NCI-H2081 (cell line): ENCODE data around the gene KIF27.
"Not testable (repeated sequence)": the region's sequence is repeated elsewhere in the genome, so short reads cannot be mapped to it uniquely, and the experiment has no call there.

Experiments used
- DNase-seq, 2 experiments: peaks; one replicate each; lab custom pipeline; 2025; lab: John Stamatoyannopoulos, UW

Gene KIF27

GRCh38 chr9:83933790-83934189, 12.6 kb upstream of the KIF27 start:
- DNase-seq = no peak

- DNase-seq = no peak
Measured at GRCh38 chr9:83932851-83933250, 11.6 kb upstream of the KIF27 start.

- no peak for DNase-seq
Measured at GRCh38 chr9:83932011-83932410, 10.8 kb upstream of the KIF27 start.

GRCh38 chr9:83930881-83931280, 9.6 kb upstream of the KIF27 start:
- no peak for DNase-seq

GRCh38 chr9:83927591-83927990, 6.4 kb upstream of the KIF27 start:
- DNase-seq = no peak

- DNase-seq = peak in 1 of 2 experiments; percentile 78
Measured at GRCh38 chr9:83920469-83920926, 734 bp downstream of the KIF27 start.

- no peak for DNase-seq
Measured at GRCh38 chr9:83919111-83919510, 2.1 kb downstream of the KIF27 start.

GRCh38 chr9:83912194-83912593, 9.0 kb downstream of the KIF27 start:
- peak in 1 of 2 experiments; percentile 19 for DNase-seq

GRCh38 chr9:83906144-83906543, 15.1 kb downstream of the KIF27 start:
- DNase-seq = no peak

- not testable (repeated sequence) for DNase-seq
Measured at GRCh38 chr9:83900615-83901014, 20.6 kb downstream of the KIF27 start.

GRCh38 chr9:83894301-83894700, 26.9 kb downstream of the KIF27 start:
- not testable (repeated sequence) for DNase-seq

- DNase-seq = not testable (repeated sequence)
Measured at GRCh38 chr9:83886498-83886897, 34.7 kb downstream of the KIF27 start.

GRCh38 chr9:83885559-83886240, 35.5 kb downstream of the KIF27 start:
- not testable (repeated sequence) for DNase-seq

- not testable (repeated sequence) for DNase-seq
Measured at GRCh38 chr9:83881687-83882408, 39.4 kb downstream of the KIF27 start.

GRCh38 chr9:83875559-83875958, 45.7 kb downstream of the KIF27 start:
- not testable (repeated sequence) for DNase-seq

- DNase-seq = not testable (repeated sequence)
Measured at GRCh38 chr9:83849895-83850294, 71.3 kb downstream of the KIF27 start.

- not testable (repeated sequence) for DNase-seq
Measured at GRCh38 chr9:83837070-83837643, 84.1 kb downstream of the KIF27 start.

- peak; percentile 6 to 37 for DNase-seq
Measured at GRCh38 chr9:83830426-83831071, 90.7 kb downstream of the KIF27 start.

- DNase-seq = not testable (repeated sequence)
Measured at GRCh38 chr9:83824986-83825623, 96.1 kb downstream of the KIF27 start.

GRCh38 chr9:83817356-83818278, 103.6 kb downstream of the KIF27 start, which contains the start of gene GKAP1:
TSS of gene GKAP1 (minus strand) at chr9:83817769. CDS start at chr9:83806517, 11,252 bp downstream.
- peak; percentile 71 to 74 for DNase-seq

GRCh38 chr9:83817011-83817355, 104.2 kb downstream of the KIF27 start:
- DNase-seq = peak; percentile 15 to 35
